HG02763 (cell line): Measurements from ENCODE around the gene P4HA1.
"Not testable (repeated sequence)": the region's sequence is repeated elsewhere in the genome, so short reads cannot be mapped to it uniquely, and the experiment has no call there.

Experiments used
- ATAC-seq: cut with Tn5 transposase; IDR thresholded peaks from one replicate; pipeline ENCODE4 v1.9.1; 2021; ENCODE audit warnings: mild to moderate bottlenecking, moderate library complexity; ENCODE audit not compliant: unreplicated experiment

The P4HA1 gene

DNA sequence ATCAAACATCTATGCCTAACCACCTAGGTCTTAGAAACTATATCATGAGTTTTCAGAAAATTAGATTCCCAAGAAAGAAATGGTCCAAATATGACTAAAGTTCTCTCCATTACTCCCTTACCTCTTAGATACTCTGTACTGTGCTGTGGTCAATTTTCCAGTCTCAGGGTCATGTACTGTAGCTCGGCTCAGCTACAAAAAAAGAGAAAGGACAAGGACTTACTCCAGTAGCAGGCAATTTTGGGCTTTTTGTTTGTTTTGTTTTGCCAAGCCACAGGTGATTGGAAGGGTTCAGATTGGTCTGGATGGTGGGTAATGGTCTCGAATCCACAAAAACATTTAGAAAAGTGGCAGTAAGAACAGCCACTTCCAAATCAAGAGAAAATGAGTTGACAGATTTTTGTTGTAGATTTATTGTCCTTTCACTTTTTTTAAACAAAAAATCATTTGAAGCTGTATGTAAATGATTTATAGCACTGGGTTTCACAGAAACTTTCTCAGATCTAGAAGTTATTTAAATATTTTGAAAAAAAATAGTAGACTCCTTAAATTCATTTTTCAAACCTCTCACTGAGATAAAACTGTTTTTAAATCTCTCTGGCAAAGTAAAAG lies 52.8 kb downstream of the P4HA1 start:
- no peak for ATAC-seq

- ATAC-seq = no peak
Measured at GRCh38 chr10:73043319-73043718, 53.3 kb downstream of the P4HA1 start.

DNA sequence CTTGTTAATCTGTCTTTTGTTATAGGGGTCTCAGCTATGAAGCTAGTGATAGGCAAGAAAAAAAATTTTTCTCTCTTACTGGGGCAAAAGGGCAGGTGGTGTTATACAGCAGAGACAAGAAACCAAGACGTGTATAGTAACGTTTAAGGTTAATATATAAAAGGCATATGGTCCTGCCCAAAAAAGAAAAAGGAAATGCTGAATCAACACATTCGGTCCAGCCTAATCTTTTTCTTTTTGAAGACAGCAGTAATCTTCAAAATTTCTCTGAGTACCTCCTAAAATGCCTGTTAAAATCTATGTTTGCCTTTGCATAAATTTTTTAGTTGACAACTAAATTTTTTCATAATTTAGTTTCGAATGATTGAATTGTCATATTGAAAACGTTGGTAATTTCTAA lies 54.5 kb downstream of the P4HA1 start:
- ATAC-seq = no peak

- ATAC-seq = no peak
Measured at GRCh38 chr10:73039635-73040034, 57.0 kb downstream of the P4HA1 start.

DNA sequence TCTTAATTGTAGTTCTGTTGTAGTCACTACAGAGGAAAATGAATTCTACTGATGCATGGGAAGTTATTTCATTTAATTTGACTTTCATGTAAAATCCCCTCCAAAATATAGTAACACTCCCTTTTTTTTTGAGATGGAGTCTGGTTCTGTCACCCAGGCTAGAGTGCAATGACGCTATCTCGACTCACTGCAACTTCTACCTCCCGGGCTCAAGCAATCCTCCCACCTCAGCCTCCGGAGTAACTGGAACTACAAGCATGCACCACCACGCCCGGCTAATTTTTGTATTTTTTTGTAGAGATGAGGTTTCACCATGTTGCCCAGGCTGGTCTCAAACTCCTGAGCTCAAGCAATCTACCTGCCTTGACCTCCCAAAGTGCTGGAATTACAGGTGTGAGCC lies 60.4 kb downstream of the P4HA1 start:
- ATAC-seq = not testable (repeated sequence)

GRCh38 chr10:73032536-73032935 lies 64.1 kb downstream of the P4HA1 start:
- ATAC-seq = no peak

- not testable (repeated sequence) for ATAC-seq
Measured at GRCh38 chr10:73026623-73027022, 70.0 kb downstream of the P4HA1 start.

- ATAC-seq = not testable (repeated sequence)
Measured at GRCh38 chr10:73023455-73024070, 73.1 kb downstream of the P4HA1 start.

- ATAC-seq = not testable (repeated sequence)
Measured at GRCh38 chr10:73022961-73023360, 73.7 kb downstream of the P4HA1 start.

DNA sequence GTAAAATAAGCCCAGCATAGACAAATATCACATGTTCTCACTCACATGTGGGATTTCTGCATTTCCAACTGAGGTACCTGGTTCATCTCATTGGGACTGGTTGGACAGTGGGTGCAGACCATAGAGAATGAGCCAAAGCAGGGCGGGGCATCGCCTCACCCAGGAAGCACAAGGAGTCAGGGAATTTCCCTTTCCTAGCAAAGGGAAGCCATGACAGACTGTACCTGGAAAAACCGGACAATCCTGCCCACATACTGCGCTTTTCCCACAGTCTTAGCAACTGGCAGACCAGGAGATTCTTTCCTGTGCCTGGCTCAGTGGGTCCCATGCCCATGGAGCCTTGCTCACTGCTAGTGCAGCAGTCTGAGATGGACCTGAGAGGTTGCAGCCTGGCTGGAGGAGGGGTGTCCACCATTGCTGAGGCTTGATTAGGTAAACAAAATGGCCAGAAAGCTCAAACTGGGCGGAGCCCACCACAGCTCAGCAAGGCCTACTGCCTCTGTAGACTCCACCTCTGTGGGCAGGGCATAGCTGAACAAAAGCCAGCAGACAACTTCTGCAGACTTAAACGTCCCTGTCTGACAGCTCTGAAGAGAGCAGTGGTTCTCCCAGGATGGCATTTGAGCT lies 75.0 kb downstream of the P4HA1 start:
- ATAC-seq = not testable (repeated sequence)

DNA sequence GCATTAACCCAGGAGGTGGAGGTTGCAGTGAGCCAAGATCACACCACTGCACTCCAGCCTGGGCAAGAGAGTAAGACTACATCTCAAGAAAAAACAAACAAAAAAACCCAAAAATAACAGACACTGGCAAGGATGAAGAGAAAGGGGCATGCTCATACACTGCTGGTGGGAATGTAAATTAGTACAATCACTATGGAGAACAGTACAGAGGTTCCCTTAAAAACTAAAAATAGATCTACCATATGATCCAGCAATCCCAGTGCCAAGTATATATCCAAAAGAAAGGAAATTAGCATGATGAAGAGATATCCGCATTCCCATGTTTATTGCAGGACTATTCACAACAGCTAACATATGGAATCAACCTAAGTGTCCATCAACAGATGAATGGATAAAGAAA lies 75.6 kb downstream of the P4HA1 start:
- no peak for ATAC-seq

DNA sequence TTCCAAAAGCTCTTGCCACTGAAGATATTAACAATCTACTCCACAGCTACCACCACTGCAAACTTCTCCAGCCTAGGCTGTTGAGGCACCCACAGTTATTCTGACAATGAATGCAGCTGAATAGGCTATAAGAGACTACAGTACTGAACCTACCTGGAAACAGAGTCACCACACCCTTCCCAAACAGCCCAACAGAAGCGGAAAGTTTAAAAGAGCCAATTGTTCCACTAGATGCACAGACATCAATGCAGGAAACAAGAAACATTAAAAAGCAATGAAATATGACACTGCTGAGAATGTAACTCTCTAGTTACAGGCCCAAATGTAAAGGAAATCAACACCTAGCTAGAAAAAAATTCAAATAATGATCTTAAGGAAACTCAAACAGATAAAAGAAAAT lies 77.6 kb downstream of the P4HA1 start:
- no peak for ATAC-seq

DNA sequence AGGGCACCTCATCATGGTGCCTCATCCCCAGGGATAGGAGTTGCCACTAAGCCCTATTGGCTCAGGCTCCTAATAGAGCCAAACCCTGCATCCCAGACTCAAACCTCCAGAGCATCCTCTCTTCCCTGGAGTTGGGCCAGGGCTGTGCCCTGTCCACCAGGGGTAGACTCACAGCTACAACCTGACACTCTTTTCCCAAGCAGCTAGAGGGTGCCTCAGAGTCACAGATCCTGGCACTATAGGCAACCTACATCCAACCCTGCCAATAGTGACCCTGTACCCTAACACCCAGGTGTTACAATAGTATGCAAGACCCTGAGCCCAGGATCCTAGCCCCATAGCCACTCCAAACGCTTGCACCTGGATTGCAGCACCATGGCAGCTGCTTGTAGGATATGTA lies 78.0 kb downstream of the P4HA1 start:
- ATAC-seq = no peak

GRCh38 chr10:73017955-73018480 lies 78.6 kb downstream of the P4HA1 start:
- no peak for ATAC-seq

- no peak for ATAC-seq
Measured at GRCh38 chr10:73015779-73016178, 80.9 kb downstream of the P4HA1 start.

DNA sequence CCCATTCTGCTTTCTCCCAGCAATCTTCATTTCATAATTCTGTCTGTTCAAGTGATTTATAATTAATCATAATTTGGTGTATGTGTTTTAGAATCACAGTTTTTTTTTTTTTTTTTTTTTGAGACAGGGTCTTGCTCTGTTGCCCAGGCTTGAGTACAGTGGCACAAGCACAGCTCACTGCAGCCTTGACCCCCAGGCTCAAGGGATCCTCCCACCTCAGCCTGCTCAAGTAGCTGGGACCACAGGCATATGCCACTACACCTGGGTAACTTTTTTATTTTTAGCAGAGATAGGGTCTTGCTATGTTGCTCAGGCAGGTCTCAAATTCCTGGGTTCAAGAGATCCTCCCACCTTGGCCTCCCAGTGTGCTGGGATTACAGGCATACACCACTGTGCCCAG lies 92.8 kb downstream of the P4HA1 start:
- ATAC-seq = no peak

DNA sequence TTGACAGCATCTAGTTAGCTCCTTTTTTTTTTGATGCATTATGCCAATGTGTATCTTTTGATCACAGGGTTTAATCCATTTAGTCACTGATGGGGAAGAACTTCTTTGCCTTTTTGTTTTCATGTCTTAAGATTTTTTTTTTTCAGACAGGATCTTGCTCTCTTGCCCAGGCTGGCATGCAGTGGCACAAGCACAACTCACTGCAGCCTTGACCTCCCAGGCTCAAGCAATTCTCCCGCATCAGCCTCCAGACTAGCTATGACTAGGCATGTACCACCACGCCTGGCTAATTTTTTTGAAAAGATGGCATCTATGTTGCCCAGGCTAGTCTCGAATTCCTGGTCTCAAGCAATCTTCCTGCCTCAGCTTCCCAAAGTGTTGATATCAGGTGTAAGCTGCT lies 95.7 kb downstream of the P4HA1 start:
- no peak for ATAC-seq

DNA sequence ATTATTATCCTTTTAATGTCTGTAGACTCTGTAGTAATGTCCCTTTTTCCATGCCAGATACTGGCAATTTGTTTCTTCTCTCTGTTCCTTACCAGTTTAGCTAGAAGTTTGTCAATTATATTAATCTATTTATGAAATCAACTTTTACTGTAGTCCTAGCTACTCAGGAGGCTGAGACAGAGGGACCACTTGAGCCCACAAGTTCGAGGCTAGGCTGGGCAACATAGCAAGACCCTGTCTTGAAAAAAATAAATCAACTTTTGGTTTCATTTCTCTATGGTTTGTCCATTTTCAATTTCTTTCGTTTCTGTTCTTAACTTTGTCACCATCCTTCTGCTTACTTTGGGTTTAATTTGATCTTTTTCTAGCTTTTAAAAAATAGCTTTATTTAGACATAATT lies 99.6 kb downstream of the P4HA1 start:
- ATAC-seq = no peak

- not testable (repeated sequence) for ATAC-seq
Measured at GRCh38 chr10:72995459-72995858, 101.2 kb downstream of the P4HA1 start.

DNA sequence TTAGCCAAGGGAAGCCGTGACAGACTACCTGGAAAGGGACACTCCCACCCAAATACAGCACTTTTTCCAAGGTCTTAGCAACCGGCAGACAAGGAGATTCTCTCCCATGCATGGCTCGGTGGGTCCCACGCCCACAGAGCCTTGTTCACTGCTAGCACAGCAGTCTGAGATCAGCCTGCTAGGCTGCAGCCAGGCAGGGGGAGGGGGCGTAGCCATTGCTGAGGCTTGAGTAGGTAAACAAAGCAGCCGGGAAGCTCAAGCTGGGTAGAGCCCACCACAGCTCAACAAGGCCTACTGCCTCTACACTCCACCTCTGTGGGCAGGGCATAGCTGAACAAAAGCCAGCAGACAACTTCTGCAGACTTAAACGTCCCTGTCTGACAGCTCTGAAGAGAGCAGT lies 106.9 kb downstream of the P4HA1 start:
- not testable (repeated sequence) for ATAC-seq

DNA sequence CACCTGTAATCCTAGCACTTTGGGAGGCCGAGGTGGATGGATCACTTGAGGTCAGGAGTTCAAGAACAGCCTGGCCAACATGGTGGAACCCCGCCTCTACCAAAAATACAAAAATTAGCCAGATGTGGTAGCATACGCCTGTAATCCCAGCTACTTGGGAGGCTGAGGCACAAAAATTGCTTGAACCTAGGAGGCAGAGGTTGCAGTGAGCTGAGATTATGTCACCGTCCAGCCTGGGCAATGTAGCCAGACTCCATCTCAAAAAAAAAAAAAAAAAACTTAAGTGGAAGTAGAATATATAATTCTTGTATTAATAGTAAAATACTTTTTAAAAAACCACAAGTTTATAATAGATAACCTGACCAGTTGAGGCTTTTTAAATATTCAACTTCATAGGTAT lies 112.0 kb downstream of the P4HA1 start:
- not testable (repeated sequence) for ATAC-seq

DNA sequence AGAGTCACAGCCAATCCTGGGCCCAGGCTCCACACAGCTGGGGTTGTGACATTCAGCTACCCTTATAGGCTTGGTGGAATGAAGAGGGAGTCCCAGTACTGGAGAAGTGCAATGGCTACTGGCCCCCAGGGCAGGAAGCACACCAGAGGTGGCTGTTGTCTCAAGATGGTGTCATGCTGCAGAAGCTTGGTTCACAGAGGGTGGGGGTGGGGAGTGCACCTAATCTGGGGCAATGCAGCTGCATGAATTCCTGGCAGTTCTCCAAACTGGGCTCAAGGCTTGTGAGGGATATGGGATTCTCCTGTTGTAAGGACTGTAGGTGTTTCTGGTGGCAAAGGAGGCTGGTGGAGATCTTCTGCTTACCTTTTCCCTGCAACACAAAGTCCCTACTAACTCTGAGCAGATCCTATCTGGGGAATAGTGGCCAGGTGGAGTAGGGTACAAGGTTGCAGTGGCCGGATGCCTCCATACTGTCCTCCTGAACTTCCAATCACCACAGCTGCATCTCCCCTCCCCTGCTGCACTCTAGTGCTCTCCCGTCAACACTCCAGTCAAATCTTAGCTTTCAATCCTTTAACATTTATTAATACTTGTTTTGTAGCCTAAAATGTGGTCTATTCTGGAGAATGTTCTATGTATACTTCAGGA lies 114.7 kb downstream of the P4HA1 start:
- ATAC-seq = no peak
